WI38 (cell line): ENCODE results near the gene LRP10.

Experiments
- H3K4me3 ChIP-seq: 2 replicates; pipeline ENCODE4 v1.5.1; 2011; ENCODE audit warnings: low read depth, mild to moderate bottlenecking, control low read depth, low read length
- CTCF ChIP-seq: IDR thresholded peaks from 2 replicates; pipeline ENCODE4 v1.5.1; 2012; ENCODE audit warnings: low read depth, mild to moderate bottlenecking, control low read depth, low read length

Gene LRP10

GRCh38 chr14:22918804-22919600, 47.5 kb downstream of the LRP10 start, which contains the start of gene RBM23:
Gene RBM23 (minus strand): TSS chr14:22919149.
- H3K4me3 ChIP-seq: peak within 1 kb of the TSS; percentile 73
- no peak for TF ChIP-seq CTCF

GRCh38 chr14:22919601-22919921, 48.0 kb downstream of the LRP10 start:
- peak overlapping the region; percentile 41 for H3K4me3 ChIP-seq
- TF ChIP-seq CTCF: no peak

GRCh38 chr14:22920697-22921096, 49.2 kb downstream of the LRP10 start:
- no peak for TF ChIP-seq CTCF
- no peak overlapping the region for H3K4me3 ChIP-seq

- H3K4me3 ChIP-seq: no peak overlapping the region
- TF ChIP-seq CTCF: no peak
These were observed 50.8 kb downstream of the LRP10 start for GRCh38 chr14:22922294-22922693.

GRCh38 chr14:22923746-22924145, 52.2 kb downstream of the LRP10 start:
- no peak for TF ChIP-seq CTCF
- no peak overlapping the region for H3K4me3 ChIP-seq

GRCh38 chr14:22925513-22925912, 54.0 kb downstream of the LRP10 start:
- TF ChIP-seq CTCF: no peak

GRCh38 chr14:22926316-22926715, 54.8 kb downstream of the LRP10 start:
- TF ChIP-seq CTCF: no peak
- H3K4me3 ChIP-seq: no peak overlapping the region

More at GRCh38 chr14:22925513-22925912, 54.0 kb downstream of the LRP10 start:
- H3K4me3 ChIP-seq: no peak overlapping the region
